SK-N-SH (cell line): ENCODE results near the gene HSPA12A.

Experiments used
- CHD2 ChIP-seq: fragments of 150-350 bp; IDR thresholded peaks from 2 replicates; pipeline ENCODE4 v1.6.1; 2018; ENCODE audit warnings: low read length; ENCODE audit not compliant: partially characterized antibody
- CTCF ChIP-seq: fragments of 200-600 bp; sonication (generic); IDR thresholded peaks from 2 replicates; pipeline ENCODE4 v1.6.1; 2017; ENCODE audit warnings: antibody characterized with exemption, mild to moderate bottlenecking, moderate library complexity
- EP300 ChIP-seq, 2 experiments: IDR thresholded peaks; 2 replicates each; pipeline versions ENCODE4 v1.4.0 to v1.6.1; 2012; ENCODE audit warnings: borderline replicate concordance in 1 of 2, low read depth in 1 of 2, low read length in 1 of 2
- GABPA ChIP-seq: IDR thresholded peaks from 2 replicates; pipeline ENCODE4 v1.4.0; 2012; ENCODE audit warnings: low read depth, mild to moderate bottlenecking
- POLR2AphosphoS5 ChIP-seq: IDR thresholded peaks from 2 replicates; pipeline ENCODE4 v1.6.1; 2012; ENCODE audit warnings: low read depth, low read length
- RFX5 ChIP-seq: IDR thresholded peaks from 2 replicates; pipeline ENCODE4 v1.6.1; 2012; ENCODE audit warnings: mild to moderate bottlenecking, improper control_type of control experiment, low read length
- SIN3A ChIP-seq: IDR thresholded peaks from 2 replicates; pipeline ENCODE4 v1.6.1; 2012; ENCODE audit warnings: low read depth, mild to moderate bottlenecking, low read length, moderate library complexity, borderline replicate concordance
- TAF1 ChIP-seq: IDR thresholded peaks from 2 replicates; pipeline ENCODE4 v1.6.1; 2012; ENCODE audit warnings: low read depth, mild to moderate bottlenecking, low read length, moderate library complexity, borderline replicate concordance
- YY1 ChIP-seq: IDR thresholded peaks from 2 replicates; pipeline ENCODE4 v1.4.0; 2012; ENCODE audit warnings: low read depth, mild to moderate bottlenecking
- TF ChIP-seq, protein P1 (sequence below): IDR thresholded peaks from 2 replicates; pipeline ENCODE4 v1.6.1; 2012; ENCODE audit warnings: mild to moderate bottlenecking, low read depth, low read length, moderate library complexity
- TF ChIP-seq, protein P2 (sequence below): IDR thresholded peaks from 2 replicates; pipeline ENCODE4; 2012
- TF ChIP-seq, protein P3 (sequence below): IDR thresholded peaks from 2 replicates; pipeline ENCODE4 v1.4.0; 2012; ENCODE audit warnings: low read depth, borderline replicate concordance

DNA sequence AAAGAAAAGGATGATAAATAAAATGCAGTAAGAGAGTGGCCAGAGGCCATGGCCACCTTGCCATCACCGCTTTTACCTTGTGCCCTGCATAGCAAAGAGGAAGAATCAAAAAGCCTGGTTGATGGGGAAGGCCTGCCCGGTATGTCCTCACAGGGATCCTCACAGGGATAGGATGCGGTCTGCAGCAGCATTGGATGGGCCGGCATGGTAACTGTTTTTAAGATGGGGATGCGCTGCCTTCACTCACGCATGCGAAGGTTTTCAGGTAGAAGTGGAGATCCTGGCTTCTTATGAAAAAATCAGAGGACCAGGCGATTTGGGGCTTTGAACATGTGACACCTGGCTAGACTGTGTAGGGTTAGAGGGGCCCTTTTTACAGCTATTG lies 109.2 kb downstream of the HSPA12A start:
- TF ChIP-seq CTCF = no peak
- TF ChIP-seq GABPA = no peak
- TF ChIP-seq SIN3A = no peak
- TF ChIP-seq RFX5 = no peak
- TF ChIP-seq, protein P1, sequence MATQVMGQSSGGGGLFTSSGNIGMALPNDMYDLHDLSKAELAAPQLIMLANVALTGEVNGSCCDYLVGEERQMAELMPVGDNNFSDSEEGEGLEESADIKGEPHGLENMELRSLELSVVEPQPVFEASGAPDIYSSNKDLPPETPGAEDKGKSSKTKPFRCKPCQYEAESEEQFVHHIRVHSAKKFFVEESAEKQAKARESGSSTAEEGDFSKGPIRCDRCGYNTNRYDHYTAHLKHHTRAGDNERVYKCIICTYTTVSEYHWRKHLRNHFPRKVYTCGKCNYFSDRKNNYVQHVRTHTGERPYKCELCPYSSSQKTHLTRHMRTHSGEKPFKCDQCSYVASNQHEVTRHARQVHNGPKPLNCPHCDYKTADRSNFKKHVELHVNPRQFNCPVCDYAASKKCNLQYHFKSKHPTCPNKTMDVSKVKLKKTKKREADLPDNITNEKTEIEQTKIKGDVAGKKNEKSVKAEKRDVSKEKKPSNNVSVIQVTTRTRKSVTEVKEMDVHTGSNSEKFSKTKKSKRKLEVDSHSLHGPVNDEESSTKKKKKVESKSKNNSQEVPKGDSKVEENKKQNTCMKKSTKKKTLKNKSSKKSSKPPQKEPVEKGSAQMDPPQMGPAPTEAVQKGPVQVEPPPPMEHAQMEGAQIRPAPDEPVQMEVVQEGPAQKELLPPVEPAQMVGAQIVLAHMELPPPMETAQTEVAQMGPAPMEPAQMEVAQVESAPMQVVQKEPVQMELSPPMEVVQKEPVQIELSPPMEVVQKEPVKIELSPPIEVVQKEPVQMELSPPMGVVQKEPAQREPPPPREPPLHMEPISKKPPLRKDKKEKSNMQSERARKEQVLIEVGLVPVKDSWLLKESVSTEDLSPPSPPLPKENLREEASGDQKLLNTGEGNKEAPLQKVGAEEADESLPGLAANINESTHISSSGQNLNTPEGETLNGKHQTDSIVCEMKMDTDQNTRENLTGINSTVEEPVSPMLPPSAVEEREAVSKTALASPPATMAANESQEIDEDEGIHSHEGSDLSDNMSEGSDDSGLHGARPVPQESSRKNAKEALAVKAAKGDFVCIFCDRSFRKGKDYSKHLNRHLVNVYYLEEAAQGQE = no peak
- TF ChIP-seq, protein P2, sequence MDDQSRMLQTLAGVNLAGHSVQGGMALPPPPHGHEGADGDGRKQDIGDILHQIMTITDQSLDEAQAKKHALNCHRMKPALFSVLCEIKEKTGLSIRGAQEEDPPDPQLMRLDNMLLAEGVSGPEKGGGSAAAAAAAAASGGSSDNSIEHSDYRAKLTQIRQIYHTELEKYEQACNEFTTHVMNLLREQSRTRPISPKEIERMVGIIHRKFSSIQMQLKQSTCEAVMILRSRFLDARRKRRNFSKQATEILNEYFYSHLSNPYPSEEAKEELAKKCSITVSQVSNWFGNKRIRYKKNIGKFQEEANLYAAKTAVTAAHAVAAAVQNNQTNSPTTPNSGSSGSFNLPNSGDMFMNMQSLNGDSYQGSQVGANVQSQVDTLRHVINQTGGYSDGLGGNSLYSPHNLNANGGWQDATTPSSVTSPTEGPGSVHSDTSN = no peak
- no peak for TF ChIP-seq TAF1
- no peak for TF ChIP-seq CHD2
- TF ChIP-seq, protein P3, sequence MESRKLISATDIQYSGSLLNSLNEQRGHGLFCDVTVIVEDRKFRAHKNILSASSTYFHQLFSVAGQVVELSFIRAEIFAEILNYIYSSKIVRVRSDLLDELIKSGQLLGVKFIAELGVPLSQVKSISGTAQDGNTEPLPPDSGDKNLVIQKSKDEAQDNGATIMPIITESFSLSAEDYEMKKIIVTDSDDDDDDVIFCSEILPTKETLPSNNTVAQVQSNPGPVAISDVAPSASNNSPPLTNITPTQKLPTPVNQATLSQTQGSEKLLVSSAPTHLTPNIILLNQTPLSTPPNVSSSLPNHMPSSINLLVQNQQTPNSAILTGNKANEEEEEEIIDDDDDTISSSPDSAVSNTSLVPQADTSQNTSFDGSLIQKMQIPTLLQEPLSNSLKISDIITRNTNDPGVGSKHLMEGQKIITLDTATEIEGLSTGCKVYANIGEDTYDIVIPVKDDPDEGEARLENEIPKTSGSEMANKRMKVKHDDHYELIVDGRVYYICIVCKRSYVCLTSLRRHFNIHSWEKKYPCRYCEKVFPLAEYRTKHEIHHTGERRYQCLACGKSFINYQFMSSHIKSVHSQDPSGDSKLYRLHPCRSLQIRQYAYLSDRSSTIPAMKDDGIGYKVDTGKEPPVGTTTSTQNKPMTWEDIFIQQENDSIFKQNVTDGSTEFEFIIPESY = no peak
- no peak for TF ChIP-seq EP300 (IDR thresholded peaks at IDR 0.05; ENCODE audit: borderline replicate concordance in 1 of 2, low read depth in 1 of 2, low read length in 1 of 2)
- no peak for TF ChIP-seq POLR2AphosphoS5
- no peak for TF ChIP-seq YY1
